IPS-20b (cell line): ENCODE results near the gene DPY19L3.
"Not testable (repeated sequence)": the region's sequence is repeated elsewhere in the genome, so short reads cannot be mapped to it uniquely, and the experiment has no call there.

Experiments used
- H3K27ac ChIP-seq: one replicate; pipeline ENCODE4 v1.5.1; 2013; ENCODE audit warnings: low read length
- H3K27me3 ChIP-seq: 2 replicates; pipeline ENCODE4 v1.6.1; 2013; ENCODE audit warnings: mild to moderate bottlenecking, low read length, inconsistent platforms; ENCODE audit not compliant: insufficient read depth
- H3K36me3 ChIP-seq: 2 replicates; pipeline ENCODE4 v1.6.1; 2013; ENCODE audit warnings: low read depth, mild to moderate bottlenecking, inconsistent platforms, low read length, moderate library complexity; ENCODE audit not compliant: insufficient read depth
- H3K4me1 ChIP-seq: 2 replicates; pipeline ENCODE4 v1.6.1; 2013; ENCODE audit warnings: mild to moderate bottlenecking, control low read depth, inconsistent platforms, low read length, moderate library complexity; ENCODE audit not compliant: insufficient read depth
- H3K4me3 ChIP-seq: 2 replicates; pipeline ENCODE4 v1.5.1; 2013; ENCODE audit warnings: mild to moderate bottlenecking, low read length, inconsistent platforms
- H3K9ac ChIP-seq: 2 replicates; pipeline ENCODE4 v1.6.1; 2013; ENCODE audit warnings: low read depth, mild to moderate bottlenecking, inconsistent platforms, low read length, moderate library complexity
- H3K9me3 ChIP-seq: 2 replicates; pipeline ENCODE4 v1.6.1; 2013; ENCODE audit warnings: mild to moderate bottlenecking, low read depth, low read length, inconsistent platforms; ENCODE audit not compliant: insufficient read depth

Gene DPY19L3

DNA sequence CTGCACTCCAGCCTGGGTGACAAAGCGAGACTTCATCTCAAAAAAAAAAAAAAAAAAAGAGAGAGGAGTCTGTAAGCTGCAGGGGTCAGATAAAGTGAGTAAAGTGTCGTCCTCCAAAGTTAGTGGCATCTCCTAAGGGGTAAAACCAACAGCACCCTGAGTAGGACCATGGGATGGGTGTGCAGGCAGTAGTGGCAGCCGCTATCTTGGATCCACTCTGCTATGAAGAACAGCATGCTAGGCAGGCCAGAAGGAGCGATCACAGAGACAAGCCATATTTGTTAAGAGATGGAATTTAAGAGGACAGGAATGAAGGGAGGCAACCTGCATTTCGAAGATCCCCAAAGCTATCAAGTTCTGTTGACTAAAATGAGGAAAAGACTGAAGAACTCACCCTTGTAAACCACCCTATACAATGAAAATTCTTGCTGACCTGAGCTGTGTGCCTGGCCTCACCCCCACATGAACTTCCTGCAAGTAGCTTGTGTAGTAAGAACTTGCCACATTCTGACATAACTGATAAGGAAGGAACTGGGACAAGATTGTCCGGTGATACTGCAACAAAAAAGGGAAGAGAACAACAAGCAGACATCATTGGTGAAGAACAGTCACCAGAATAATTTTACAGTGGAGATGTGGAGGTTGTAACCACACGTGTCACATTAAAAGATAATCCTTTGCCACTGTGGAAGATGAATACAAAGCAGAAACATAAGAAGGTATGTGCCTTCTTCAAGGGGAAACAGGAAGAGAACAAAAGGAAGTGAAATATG, 16.2 kb downstream of the DPY19L3 start:
- no peak overlapping the region for H3K27ac ChIP-seq
- peaks cover 53% of the 10 kb centered on the region for H3K36me3 ChIP-seq
- no peaks in the 10 kb centered on the region for H3K4me1 ChIP-seq
- no peak overlapping the region for H3K9ac ChIP-seq
- no peak overlapping the region for H3K4me3 ChIP-seq
- H3K9me3 ChIP-seq = no peaks in the 10 kb centered on the region
- no peaks in the 10 kb centered on the region for H3K27me3 ChIP-seq

- Histone ChIP-seq H3K27ac (no peak overlapping the region), H3K27me3 (no peaks in the 10 kb centered on the region)
These were observed 16.9 kb downstream of the DPY19L3 start for GRCh38 chr19:32422435-32422834.

DNA sequence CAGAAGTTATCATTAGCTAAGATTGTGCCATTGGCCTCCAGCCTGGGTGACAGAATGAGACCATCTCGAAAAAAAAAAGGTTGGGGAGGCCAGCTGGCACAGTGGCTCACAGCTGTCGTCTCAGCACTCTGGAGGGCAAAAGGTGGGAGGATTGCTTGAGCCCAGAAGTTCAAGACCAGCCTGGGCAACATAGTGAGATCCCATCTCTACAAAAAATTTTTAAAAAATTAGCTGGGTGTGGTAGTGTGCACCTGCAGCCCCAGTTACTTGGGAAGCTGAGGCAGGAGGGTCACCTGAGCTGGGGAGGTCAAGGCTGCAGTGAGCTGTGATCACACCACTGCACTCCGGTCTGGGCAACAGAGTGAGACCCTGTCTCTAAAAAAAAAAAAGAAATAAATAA, 18.4 kb downstream of the DPY19L3 start:
- H3K4me1 ChIP-seq, H3K27ac ChIP-seq, H3K4me3 ChIP-seq, H3K9ac ChIP-seq, H3K9me3 ChIP-seq, H3K27me3 ChIP-seq: not testable (repeated sequence)
- H3K36me3 ChIP-seq = peaks cover 49% of the 10 kb centered on the region; the same call in 1 of the 2 replicates

More at GRCh38 chr19:32422435-32422834, 16.9 kb downstream of the DPY19L3 start:
- no peaks in the 10 kb centered on the region for H3K4me1 ChIP-seq
- H3K9ac ChIP-seq = no peak overlapping the region
- H3K4me3 ChIP-seq = no peak overlapping the region
- no peaks in the 10 kb centered on the region for H3K9me3 ChIP-seq
- H3K36me3 ChIP-seq = peaks cover 54% of the 10 kb centered on the region

DNA sequence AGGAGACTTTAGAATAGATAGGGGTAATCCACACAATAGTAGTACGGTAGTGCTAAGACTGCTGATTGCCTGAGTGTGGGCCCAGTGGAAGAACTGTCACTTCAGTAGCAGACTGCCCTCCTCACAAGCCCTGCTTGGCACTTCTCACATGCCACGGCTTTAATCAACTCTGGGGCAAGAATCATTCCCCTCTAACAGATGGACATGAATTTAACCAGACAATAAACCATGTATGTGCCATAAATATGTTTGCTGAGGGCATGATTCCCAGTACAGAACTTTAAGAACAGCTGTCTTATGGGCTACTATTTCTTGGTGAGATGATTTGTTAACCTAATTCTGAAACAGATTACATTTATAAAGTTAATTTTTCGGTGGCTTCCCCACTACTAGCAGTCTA, 22.0 kb downstream of the DPY19L3 start:
- H3K9ac ChIP-seq = no peak overlapping the region
- no peaks in the 10 kb centered on the region for H3K9me3 ChIP-seq
- H3K27me3 ChIP-seq = no peaks in the 10 kb centered on the region
- H3K4me3 ChIP-seq = no peak overlapping the region
- peaks cover 30% of the 10 kb centered on the region; the same call in 1 of the 2 replicates for H3K36me3 ChIP-seq
- no peaks in the 10 kb centered on the region for H3K4me1 ChIP-seq
- no peak overlapping the region for H3K27ac ChIP-seq

- peaks cover 81% of the 10 kb centered on the region for H3K36me3 ChIP-seq
- no peaks in the 10 kb centered on the region for H3K9me3 ChIP-seq
- H3K4me1 ChIP-seq = no peaks in the 10 kb centered on the region
- H3K27me3 ChIP-seq = no peaks in the 10 kb centered on the region
- H3K27ac ChIP-seq = no peak overlapping the region
- no peak overlapping the region for H3K4me3 ChIP-seq
- H3K9ac ChIP-seq = no peak overlapping the region
These were observed 31.1 kb downstream of the DPY19L3 start for GRCh38 chr19:32436692-32437091.

DNA sequence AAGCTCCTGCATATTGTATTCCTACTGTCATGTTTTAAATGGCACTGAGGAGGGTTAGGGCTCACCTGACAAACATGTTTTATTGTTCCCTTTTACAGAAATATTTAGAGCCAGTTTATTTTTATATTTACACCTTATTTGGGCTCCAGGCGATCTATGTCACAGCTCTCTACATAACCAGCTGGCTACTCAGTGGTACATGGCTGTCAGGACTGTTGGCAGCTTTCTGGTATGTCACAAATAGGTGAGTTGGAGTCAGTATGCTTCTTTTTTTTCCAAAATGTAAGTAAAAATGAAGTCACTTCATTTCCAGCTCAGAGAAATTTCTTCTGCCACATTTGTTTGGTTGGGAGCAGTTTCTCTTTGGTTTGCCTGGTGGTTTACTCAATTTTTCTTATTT, 31.5 kb downstream of the DPY19L3 start:
- Histone ChIP-seq H3K36me3 (peaks cover 85% of the 10 kb centered on the region), H3K4me1 (no peaks in the 10 kb centered on the region), H3K4me3 (no peak overlapping the region), H3K27ac (no peak overlapping the region), H3K9me3 (no peaks in the 10 kb centered on the region), H3K27me3 (no peaks in the 10 kb centered on the region), H3K9ac (no peak overlapping the region)

DNA sequence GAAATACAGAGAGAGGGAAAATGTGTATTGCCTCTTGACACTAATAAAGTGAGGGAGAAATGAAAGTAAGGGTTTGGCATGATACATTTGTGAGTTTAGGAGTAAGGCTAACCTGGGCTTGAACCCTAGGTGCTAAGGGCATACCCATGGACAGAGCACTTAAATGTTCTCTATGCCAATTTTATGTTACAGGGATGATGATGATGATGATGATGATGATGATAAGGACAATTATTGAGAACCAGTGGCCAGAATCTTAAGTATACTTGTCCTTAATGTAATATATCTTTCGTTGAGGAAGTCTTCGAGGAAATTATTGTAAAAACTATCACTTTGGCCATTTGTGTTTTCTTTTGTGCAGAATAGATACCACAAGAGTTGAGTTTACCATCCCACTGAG, 33.2 kb downstream of the DPY19L3 start:
- Histone ChIP-seq H3K4me1 (no peaks in the 10 kb centered on the region), H3K9me3 (no peaks in the 10 kb centered on the region), H3K27me3 (no peaks in the 10 kb centered on the region), H3K9ac (no peak overlapping the region), H3K27ac (no peak overlapping the region), H3K4me3 (no peak overlapping the region), H3K36me3 (peaks cover 87% of the 10 kb centered on the region)

GRCh38 chr19:32442650-32443049, 37.1 kb downstream of the DPY19L3 start:
- H3K9ac ChIP-seq = no peak overlapping the region
- H3K27me3 ChIP-seq = no peaks in the 10 kb centered on the region
- no peak overlapping the region for H3K4me3 ChIP-seq
- H3K9me3 ChIP-seq = no peaks in the 10 kb centered on the region
- peaks cover 63% of the 10 kb centered on the region for H3K36me3 ChIP-seq
- H3K27ac ChIP-seq = no peak overlapping the region
- H3K4me1 ChIP-seq = no peaks in the 10 kb centered on the region

GRCh38 chr19:32447534-32447933, 42.0 kb downstream of the DPY19L3 start:
- H3K27ac ChIP-seq, H3K9ac ChIP-seq, H3K4me1 ChIP-seq, H3K4me3 ChIP-seq, H3K9me3 ChIP-seq, H3K27me3 ChIP-seq: not testable (repeated sequence)
- H3K36me3 ChIP-seq = peaks cover 43% of the 10 kb centered on the region

GRCh38 chr19:32448026-32448425, 42.5 kb downstream of the DPY19L3 start:
- no peak overlapping the region for H3K27ac ChIP-seq
- H3K36me3 ChIP-seq = peaks cover 41% of the 10 kb centered on the region
- H3K9me3 ChIP-seq = no peaks in the 10 kb centered on the region
- H3K9ac ChIP-seq = no peak overlapping the region
- H3K4me1 ChIP-seq = no peaks in the 10 kb centered on the region
- H3K27me3 ChIP-seq = no peaks in the 10 kb centered on the region
- H3K4me3 ChIP-seq = no peak overlapping the region

GRCh38 chr19:32450217-32450616, 44.6 kb downstream of the DPY19L3 start:
- peaks cover 49% of the 10 kb centered on the region for H3K36me3 ChIP-seq
- no peaks in the 10 kb centered on the region for H3K4me1 ChIP-seq
- no peaks in the 10 kb centered on the region for H3K27me3 ChIP-seq

DNA sequence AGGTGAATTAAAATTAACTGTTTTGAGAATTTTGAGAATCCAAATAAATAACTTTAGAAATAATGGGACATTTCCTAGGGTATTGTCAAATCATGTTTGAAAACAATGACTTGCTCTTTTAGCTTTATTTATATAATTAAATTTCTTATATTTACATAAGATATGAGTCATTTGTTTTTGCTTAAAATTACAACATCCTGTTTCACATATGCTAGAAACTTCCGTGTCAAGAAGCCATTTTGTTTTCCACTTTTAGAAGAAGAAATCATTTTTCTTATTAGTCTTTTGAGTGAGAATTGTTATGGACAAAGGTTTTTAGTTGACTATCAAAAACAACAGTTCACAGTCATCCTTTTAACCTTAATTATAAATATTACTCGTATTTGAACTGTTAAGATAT, 48.2 kb downstream of the DPY19L3 start:
- no peak overlapping the region for H3K4me3 ChIP-seq
- H3K4me1 ChIP-seq = no peaks in the 10 kb centered on the region
- no peak overlapping the region for H3K9ac ChIP-seq
- H3K36me3 ChIP-seq = peaks cover 75% of the 10 kb centered on the region
- no peak overlapping the region for H3K27ac ChIP-seq
- no peaks in the 10 kb centered on the region for H3K27me3 ChIP-seq
- H3K9me3 ChIP-seq = no peaks in the 10 kb centered on the region

More at GRCh38 chr19:32450217-32450616, 44.6 kb downstream of the DPY19L3 start:
- no peak overlapping the region for H3K27ac ChIP-seq
- H3K9ac ChIP-seq = no peak overlapping the region
- H3K4me3 ChIP-seq = no peak overlapping the region
- H3K9me3 ChIP-seq = no peaks in the 10 kb centered on the region
